Fibroblast of skin of left biceps (primary cell): Measurements from ENCODE around the gene PPP6R2.

Source experiments
- DNase-seq, 2 experiments: peaks; one replicate each; pipeline ENCODE4 v3.0.0-alpha.2; 2013; ENCODE audit warnings: low read depth in 2 of 2

Gene PPP6R2

DNA sequence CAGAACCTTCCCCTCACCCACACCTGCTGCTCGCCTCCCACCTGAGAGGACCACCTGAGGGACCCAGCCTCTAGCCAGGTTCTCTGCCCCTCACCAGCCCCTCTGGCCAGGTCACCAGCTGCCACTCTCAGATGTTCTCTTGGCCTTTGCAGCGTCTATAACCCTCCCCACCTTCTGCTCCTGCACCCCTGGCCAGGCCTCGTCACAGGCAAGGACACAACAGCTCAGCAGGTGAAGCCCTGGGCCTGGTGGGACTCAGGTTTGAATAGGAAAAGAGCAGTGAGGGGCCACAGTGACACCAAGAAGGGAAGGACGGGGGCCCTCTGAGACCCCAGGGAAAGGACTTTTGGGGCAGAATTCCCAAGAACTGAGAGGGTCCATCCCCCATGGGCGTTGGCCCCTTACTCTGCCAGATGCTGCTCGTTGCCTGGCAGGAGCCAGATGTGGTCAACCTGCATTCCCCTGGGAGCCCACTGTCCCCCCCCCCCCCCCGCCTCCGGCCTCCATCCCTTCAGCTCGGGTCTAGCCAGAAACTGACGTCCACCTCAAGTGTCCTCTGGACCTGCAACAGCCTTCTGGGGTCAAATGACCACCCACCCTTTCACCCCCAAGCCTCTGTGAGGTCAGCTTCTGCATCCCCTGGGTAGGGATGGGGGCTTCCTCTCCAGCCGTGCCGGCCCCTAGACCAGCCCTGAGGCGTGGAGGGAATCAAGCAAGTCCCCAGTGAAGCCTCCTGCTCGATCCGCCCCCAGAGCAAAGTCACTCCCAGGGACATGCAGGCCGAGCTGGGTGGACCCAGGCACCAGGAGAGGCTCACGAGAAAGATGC, 103.0 kb downstream of the PPP6R2 start:
- no peak for DNase-seq

DNA sequence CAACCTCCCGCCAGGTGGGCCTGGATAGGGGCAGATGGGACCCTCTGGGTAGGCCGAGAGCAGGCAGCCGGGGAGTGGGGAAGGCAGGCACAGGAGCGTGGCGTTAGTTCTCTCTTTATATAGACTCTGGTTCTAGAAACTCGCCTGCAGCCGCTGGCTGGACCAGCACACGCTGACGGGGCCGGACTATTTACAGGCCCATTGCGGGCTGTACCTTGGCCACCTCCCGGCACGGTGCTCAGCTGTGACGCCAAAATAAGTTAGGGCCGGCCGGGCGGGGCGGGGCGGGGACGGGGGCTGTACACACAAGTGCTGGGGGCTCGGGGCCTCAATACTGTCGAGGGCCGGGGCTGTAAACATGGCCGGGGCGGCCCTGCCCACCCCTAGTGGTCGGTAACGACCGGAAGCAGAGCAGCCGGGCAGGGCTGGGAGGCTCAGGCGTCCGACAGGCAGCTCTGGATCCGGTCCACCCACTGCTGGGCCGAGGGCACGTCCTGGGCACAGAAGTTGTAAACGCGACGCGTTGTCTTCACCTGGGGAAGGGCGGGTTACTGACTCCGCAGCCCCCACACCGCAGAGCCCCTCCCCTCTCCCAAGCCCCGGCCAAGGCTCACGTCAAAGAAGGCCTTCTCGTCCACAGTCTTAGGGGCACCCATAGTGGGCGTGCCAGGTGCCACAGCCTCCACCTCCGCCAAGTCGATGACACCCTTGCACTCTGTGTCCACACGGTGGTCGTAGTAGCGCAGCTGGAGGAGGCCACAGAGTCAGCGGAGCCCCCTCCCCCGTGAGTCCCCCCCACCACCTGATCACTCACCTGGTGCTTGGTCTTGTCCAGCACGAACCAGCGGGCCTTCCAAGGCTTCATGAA, 103.8 kb downstream of the PPP6R2 start:
- no peak for DNase-seq

- DNase-seq, result no peak
These were observed 104.7 kb downstream of the PPP6R2 start for GRCh38 chr22:50447576-50448551.

DNA sequence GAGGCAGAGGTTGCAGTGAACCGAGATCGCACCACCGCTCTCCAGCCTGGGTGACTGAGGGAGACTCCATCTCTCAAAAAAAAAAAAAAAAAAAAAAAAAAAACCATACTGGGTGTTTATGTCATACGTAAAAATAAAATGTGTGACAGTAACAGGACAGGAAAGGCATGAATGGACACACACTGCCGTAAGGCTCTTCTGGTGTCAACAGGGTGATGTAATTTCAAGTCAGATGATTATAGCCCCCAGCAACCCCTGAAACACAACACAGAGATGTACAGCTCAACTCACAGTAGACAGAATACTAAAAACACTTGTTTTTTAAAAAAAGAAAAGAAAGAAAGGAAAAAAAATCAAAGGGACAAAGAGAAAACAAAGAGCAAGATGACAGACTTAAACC, 109.5 kb downstream of the PPP6R2 start:
- no peak for DNase-seq

DNA sequence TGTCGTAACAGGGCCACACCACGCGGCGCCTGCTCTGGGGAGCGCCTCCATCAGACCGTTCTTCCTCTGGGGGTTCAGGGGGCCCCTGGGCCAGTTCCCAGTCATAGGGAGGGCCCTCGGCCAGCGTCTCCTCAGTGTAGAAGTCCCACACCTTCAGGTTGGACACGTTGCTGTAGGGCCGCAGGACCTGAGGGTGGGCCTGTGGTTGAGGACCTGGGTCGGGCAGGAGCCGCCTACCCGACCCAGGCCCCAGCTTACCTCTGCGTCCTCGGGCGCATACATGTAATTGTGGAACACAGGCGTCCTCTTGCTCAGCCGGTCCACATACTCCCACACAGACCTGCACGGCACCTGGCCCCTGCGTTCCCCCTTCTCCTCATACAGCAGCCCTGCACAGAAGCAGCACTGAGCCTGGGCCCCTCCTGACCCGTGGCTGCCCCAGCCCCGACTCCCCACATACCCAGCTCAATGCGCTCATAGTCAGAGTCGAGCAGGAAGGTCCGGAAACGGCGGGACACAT, 111.5 kb downstream of the PPP6R2 start:
- no peak for DNase-seq

DNA sequence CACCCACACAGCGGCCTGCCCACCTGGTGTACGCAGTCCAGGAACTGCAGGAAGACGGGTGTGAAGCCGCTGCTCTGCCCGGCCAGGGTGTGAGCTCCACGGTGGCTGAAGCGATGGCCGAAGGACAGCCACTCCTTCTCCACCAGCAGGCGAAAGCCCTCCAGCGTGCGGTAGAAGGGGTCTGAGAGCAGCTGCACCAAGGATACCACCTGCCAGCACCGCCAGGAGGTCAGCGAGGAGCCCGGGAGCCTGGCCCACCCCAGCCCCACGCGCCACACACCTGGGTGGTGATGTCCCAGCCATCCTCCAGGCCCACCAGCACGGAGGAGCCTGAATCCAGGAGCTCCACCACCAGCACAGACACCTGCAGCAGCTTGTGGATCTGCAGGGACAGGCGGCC, 112.1 kb downstream of the PPP6R2 start:
- DNase-seq, result no peak

- DNase-seq, result no peak
These were observed 112.9 kb downstream of the PPP6R2 start for GRCh38 chr22:50456026-50456425.

- no peak for DNase-seq
These were observed 113.5 kb downstream of the PPP6R2 start for GRCh38 chr22:50456466-50457234.

GRCh38 chr22:50459016-50459415, 115.9 kb downstream of the PPP6R2 start:
- no peak for DNase-seq

DNA sequence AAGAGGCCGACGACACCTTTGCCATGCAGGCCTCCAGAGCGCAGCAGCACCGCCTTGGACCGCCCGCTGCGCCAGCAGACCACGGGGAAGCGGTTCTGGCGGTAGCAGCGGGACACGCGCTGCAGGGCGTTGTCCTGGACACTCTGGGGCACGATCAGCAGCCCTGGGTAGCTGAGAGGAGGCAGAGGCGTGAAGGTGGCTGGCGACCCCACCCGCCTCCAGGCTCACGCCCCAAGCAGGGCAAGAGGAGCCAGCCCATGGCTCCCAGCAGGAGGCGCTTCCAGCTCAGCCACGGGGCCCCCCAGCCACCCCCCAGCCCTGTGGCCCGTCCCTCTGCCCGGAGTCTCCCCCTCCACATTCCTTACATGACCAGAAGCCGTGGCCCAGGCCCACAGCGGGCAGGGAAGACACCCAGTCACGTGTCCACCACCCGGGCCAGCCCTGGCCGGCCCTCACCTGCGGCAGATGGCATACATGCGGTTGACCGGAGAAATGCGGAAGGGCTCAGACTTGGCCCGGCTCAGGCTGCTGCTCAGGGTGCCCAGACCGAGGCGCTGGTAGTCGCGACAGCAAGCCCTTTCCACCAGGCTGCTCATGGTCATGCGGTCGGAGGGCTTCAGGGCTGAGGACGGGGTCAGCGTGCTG, 116.5 kb downstream of the PPP6R2 start:
- DNase-seq, result no peak

DNA sequence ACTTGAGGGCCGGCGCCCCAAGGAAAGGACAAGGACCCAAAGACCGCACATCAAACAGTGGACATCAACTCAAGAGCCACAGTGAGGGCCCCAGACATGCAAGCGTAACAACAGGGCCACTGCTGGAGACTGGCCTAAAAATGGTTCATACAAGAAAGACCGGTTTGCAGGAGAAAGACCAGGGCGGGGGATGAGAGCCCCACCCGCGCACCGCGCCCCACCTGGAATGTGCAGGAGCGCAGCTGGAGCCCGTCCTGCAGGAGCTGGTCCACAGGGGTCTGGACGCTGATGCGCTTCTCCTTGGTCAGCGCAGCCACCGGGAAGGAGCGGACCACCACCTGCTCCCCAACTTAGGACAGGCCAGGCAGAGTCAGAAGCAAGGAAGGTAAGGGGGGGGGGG, 117.8 kb downstream of the PPP6R2 start:
- no peak for DNase-seq

DNA sequence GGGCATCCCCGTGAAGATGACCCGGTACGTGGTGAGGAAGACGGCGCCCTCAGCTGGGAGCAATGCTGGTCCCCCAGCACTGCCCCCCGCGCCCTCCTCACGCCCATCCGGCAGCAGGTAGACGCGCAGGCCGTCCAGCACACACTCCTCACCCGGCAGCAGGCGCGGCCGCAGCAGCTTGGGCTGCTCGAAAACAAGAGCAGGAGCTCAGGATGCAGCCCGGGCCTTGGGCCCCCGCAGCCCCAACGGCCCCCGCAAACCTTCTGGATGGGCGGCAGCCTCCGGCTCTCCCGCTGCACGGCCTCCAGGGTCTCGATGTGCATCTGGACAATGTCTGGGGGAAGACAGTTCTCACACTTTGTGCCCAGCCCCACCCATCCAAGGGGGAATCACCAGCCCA, 118.4 kb downstream of the PPP6R2 start:
- DNase-seq, result no peak

- no peak for DNase-seq
These were observed 118.9 kb downstream of the PPP6R2 start for GRCh38 chr22:50461979-50462540.

DNA sequence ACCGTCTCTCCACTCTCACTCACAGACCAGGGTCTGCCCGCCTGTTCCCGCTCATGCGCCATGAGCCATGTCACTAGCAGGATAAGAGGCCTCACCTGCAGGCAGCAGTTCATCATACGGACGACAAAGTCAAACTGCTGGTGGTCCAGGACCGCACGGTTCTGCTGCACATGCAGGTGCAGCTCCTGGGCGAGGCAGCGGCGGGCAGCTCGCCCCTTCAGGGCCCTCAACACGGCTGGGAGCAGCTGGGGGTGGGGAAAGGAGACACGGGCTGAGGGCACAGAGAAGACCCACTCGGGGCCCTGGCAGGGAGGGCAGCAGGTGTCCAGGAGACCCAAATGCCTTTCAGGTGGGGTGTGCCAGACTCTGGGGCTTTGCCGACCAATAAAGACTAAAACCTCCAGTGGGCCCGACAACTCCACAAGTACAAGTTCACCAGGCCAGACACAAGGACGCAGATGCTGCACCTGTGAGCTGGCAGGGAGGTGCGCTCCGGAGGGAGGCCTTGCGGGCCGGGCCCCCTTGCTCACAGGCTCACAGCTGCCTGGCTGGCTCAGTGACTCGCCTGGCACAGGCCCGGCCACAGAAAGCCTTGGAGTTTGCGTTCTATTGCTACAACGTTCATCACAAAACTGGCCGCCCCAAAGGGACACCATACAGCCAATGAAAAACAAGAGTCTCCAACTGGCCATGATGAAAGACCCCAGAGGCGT, 120.2 kb downstream of the PPP6R2 start:
- DNase-seq, result no peak

GRCh38 chr22:50464451-50464850, 121.3 kb downstream of the PPP6R2 start:
- no peak for DNase-seq

- DNase-seq, result no peak
These were observed 122.2 kb downstream of the PPP6R2 start for GRCh38 chr22:50465066-50465930.

GRCh38 chr22:50467341-50467740, 124.2 kb downstream of the PPP6R2 start:
- DNase-seq, result no peak

GRCh38 chr22:50467773-50468440, 124.8 kb downstream of the PPP6R2 start:
- DNase-seq, result no peak
